HepG2 (cell line): ENCODE measurements around the gene TNS4. TPM values are rescaled to one million over a fixed set of nuclear protein-coding genes. Genes with fewer than 3 reads are reported as not detected.
A peak's percentile ranks its signal among the peaks of the same experiment; 100 is the strongest.

ENCODE experiments used
- AKAP8 ChIP-seq: sonication (generic); formaldehyde crosslinking; IDR thresholded peaks from 2 replicates; pipeline ENCODE4 v1.5.1; 2020; ENCODE audit warnings: mild to moderate bottlenecking, missing genetic modification reagents
- ATF4 ChIP-seq, 2 experiments: fragments of 450-650 bp in 1 of 2; sonication (generic) in 1 of 2; formaldehyde crosslinking; IDR thresholded peaks; 2 replicates each; pipeline versions ENCODE4 v1.5.0 to v1.8.0; 2020 to 2022; ENCODE audit warnings: mild to moderate bottlenecking in 1 of 2, missing genetic modification reagents in 1 of 2
- GABPB1 ChIP-seq: IDR thresholded peaks from 2 replicates; pipeline ENCODE4 v1.6.1; 2016; ENCODE audit warnings: mild to moderate bottlenecking, missing genetic modification reagents, moderate library complexity, missing compliant biosample characterization
- GFI1 ChIP-seq: sonication (generic); formaldehyde crosslinking; IDR thresholded peaks from 2 replicates; pipeline ENCODE4 v1.5.0; 2020; ENCODE audit warnings: missing genetic modification reagents, mild to moderate bottlenecking, borderline replicate concordance
- KDM5B ChIP-seq: sonication (generic); formaldehyde crosslinking; IDR thresholded peaks from 2 replicates; pipeline ENCODE4 v1.4.0; 2020; ENCODE audit warnings: missing genetic modification reagents, mild to moderate bottlenecking, borderline replicate concordance
- KIAA2018 ChIP-seq: sonication (generic); formaldehyde crosslinking; IDR thresholded peaks from 2 replicates; pipeline ENCODE4 v1.5.0; 2020; ENCODE audit warnings: mild to moderate bottlenecking, missing genetic modification reagents, borderline replicate concordance
- KLF13 ChIP-seq: sonication (generic); formaldehyde crosslinking; IDR thresholded peaks from 2 replicates; pipeline ENCODE4 v1.4.0; 2020; ENCODE audit warnings: mild to moderate bottlenecking, missing genetic modification reagents
- NRL ChIP-seq: sonication (generic); formaldehyde crosslinking; IDR thresholded peaks from 2 replicates; pipeline ENCODE4 v1.5.0; 2020; ENCODE audit warnings: missing genetic modification reagents, mild to moderate bottlenecking, moderate library complexity, borderline replicate concordance
- RAD21 ChIP-seq: fragments of 450-650 bp; formaldehyde crosslinking; IDR thresholded peaks from 2 replicates; pipeline ENCODE4 v1.5.0; 2020; ENCODE audit warnings: mild to moderate bottlenecking
- SATB2 ChIP-seq: sonication (generic); formaldehyde crosslinking; IDR thresholded peaks from 2 replicates; pipeline ENCODE4 v1.5.0; 2020; ENCODE audit warnings: missing genetic modification reagents
- SNAI1 ChIP-seq: sonication (generic); formaldehyde crosslinking; IDR thresholded peaks from 2 replicates; pipeline ENCODE4 v1.5.0; 2020; ENCODE audit warnings: mild to moderate bottlenecking, missing genetic modification reagents, borderline replicate concordance
- SPEN ChIP-seq: sonication (generic); formaldehyde crosslinking; IDR thresholded peaks from 2 replicates; pipeline ENCODE4 v1.5.1; 2020; ENCODE audit warnings: low read depth, mild to moderate bottlenecking, missing genetic modification reagents
- ZKSCAN5 ChIP-seq: sonication (generic); formaldehyde crosslinking; IDR thresholded peaks from 2 replicates; pipeline ENCODE4 v1.5.1; 2020; ENCODE audit warnings: mild to moderate bottlenecking, missing genetic modification reagents
- ZNF280B ChIP-seq: sonication (generic); formaldehyde crosslinking; IDR thresholded peaks from 2 replicates; pipeline ENCODE4 v1.5.0; 2020; ENCODE audit warnings: missing genetic modification reagents, mild to moderate bottlenecking, borderline replicate concordance
- ZNF501 ChIP-seq: sonication (generic); formaldehyde crosslinking; IDR thresholded peaks from 2 replicates; pipeline ENCODE4 v1.5.1; 2020; ENCODE audit warnings: mild to moderate bottlenecking, moderate library complexity, missing genetic modification reagents
- ZNF772 ChIP-seq: sonication (generic); formaldehyde crosslinking; IDR thresholded peaks from 2 replicates; pipeline ENCODE4 v1.5.0; 2020; ENCODE audit warnings: mild to moderate bottlenecking, missing genetic modification reagents
- ZNF776 ChIP-seq: sonication (generic); formaldehyde crosslinking; IDR thresholded peaks from 2 replicates; pipeline ENCODE4 v1.4.0; 2020; ENCODE audit warnings: mild to moderate bottlenecking, missing genetic modification reagents
- ZZZ3 ChIP-seq: sonication (generic); formaldehyde crosslinking; IDR thresholded peaks from 2 replicates; pipeline ENCODE4 v1.4.0; 2020; ENCODE audit warnings: missing genetic modification reagents, mild to moderate bottlenecking, borderline replicate concordance
- polyA plus RNA-seq, 8 experiments: library from polyadenylated mRNA; depleted of rRNA in 3 of 8; stranded (reverse) in 7 of 8; unstranded in 1 of 8; fragments of >200 nt; fragmentation: Illumina TruSeq in 4 of 8; extraction: Trizol in 4 of 8; gene quantifications; 2 replicates each; pipeline versions ENCODE4 v1.2.1 to v1.2.3, GENCODE V29; 2011 to 2016; ENCODE audit warnings: low read depth in 4 of 8, missing spikeins in 1 of 8, mixed read lengths in 1 of 8; ENCODE audit not compliant: insufficient read depth in 1 of 8
- total RNA-seq, 5 experiments: library from RNA; depleted of rRNA; stranded (reverse); fragments of >200 nt; fragmentation: Illumina TruSeq; extraction: Trizol; gene quantifications; 2 replicates each; pipeline ENCODE4 v1.2.3, GENCODE V29; 2016; ENCODE audit warnings: low read depth in 1 of 5

TNS4 gene
- total and polyA plus RNA-seq, 2 of the 13 experiments (the other 11 are each of a cell fraction or from before 2014, with no cell fraction given) = 0.58 to 2.1 TPM

- TF ChIP-seq KLF13 (no peak), KDM5B (CRISPR knock-in tag) (0 out of 2 replicates have a peak, but pooled peaks have one; percentile 14), ZZZ3 (CRISPR knock-in tag) (no peak; the same call in 1 of the 2 replicates), GFI1 (CRISPR knock-in tag) (0 out of 2 replicates have a peak, but pooled peaks have one; percentile 20), ZNF501 (peak; percentile 76; the same call in 1 of the 2 replicates), ATF4 (CRISPR knock-in tag; IDR thresholded peaks at IDR 0.05) (no peak), RAD21 (no peak), ZNF776 (CRISPR knock-in tag) (no peak; the same call in 1 of the 2 replicates), NRL (CRISPR knock-in tag) (no peak), GABPB1 (CRISPR knock-in tag) (peak; percentile 4; the same call in 1 of the 2 replicates), ZNF772 (CRISPR knock-in tag) (0 out of 2 replicates have a peak, but pooled peaks have one; percentile 63), SNAI1 (CRISPR knock-in tag) (no peak), SPEN (CRISPR knock-in tag) (no peak; the same call in 1 of the 2 replicates), ZKSCAN5 (no peak), SATB2 (CRISPR knock-in tag) (no peak), KIAA2018 (no peak), AKAP8 (CRISPR knock-in tag) (no peak), ZNF280B (0 out of 2 replicates have a peak, but pooled peaks have one; percentile 9)
Measured at GRCh38 chr17:40443988-40444899, 57.2 kb downstream of the TNS4 start (continued).
